ENCODE measurements around the gene MYADML2.
A peak's percentile ranks its signal among the peaks of the same experiment; 100 is the strongest.
"Not testable (repeated sequence)": the region's sequence is repeated elsewhere in the genome, so short reads cannot be mapped to it uniquely, and the experiment has no call there.

The MYADML2 gene

DNA sequence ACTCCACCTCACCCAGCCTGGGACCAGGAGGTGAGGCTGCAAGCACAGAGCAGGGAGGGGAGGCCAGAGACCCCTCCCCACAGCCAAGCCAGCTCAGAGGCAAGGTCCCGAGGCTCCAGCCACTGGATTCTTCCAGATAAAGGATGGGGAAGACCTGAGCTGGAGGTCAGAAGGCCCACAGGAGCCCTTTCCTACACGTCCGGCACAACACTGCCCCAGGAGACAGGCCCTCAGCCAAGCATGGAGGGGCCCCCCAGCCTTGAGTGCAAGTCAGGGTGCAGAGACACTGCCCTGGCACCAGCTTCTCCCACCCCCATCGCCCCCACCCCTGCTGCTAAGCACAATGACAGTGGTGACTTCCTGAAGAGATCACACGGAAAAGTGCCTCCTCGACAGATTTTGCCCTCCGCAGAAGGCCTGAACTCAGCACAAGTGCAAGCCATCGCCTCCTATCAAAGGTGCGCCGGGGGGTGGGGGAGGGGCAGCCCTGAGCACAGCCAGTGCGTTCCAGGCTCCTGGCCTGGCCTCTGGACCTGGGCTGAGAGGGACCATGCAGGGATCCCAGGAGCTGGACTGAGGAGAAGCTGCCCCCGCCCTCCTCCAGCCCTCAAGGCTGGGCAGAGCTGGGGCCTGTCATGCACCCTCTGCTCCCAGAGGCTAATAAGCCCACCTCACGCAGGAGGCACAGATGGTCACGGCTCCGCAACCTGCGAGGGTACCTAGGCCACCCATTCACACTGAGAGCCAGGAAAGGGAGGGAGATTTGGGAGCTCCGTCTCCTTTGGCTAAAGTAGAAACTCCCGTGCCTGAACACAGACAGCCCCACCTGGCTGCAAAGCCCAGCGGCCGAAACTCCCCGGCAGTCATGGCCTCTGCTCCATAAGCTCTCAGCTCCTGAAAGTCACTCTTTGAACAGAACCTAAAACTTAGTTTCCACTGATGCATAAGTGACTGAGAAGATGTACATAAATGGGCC, 22.2 kb downstream of the MYADML2 start:
- DNase-seq (ENCODE audit: low spot score): no peak

DNA sequence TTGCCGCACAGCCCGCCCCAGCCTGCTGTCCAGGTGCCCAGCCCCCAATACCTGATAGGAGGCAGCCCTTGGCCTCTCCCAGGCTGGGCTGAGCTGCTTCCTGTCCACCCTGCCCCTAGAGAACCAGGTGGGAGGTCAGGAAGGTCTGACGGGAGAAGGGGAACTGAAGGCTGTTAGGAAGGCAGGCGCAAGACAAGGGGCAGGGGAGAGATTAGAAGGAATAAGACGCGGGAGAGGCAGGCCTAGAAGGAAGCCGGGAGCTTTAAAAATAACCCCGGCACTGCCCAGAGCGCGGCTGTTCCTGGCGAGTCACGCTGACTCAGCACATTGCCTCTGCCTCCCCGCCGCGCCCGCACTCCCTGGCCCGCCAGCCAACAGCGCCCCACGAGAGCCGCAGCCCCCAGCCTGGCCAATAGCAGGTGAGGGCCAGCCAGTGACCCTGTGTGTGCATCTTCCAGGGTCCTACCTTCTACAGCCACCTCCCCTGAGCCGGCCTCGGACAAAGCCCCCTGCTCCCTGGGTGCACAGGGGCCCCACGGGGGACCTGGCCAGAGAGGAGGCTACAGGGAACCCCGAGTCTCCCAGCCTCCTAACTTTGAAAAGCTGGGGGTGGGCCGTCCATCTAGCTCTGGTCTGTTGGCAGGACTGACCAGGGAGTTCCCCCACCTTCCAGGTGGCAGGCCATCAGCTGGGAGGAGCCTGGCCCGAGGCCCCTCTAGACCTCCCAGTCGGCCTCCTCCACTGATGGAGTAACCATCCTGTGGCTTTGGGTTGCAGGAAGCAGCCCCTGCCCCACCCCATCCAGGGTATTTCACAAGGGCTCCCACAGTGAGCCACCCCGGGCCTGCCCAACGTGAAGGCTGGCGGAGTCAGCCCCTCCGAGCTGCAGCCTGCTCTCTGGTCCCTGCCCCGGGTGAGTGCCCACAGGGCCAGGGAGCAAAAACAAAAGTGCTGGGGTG, 23.5 kb downstream of the MYADML2 start:
- peak; percentile 83 for DNase-seq (ENCODE audit: low spot score)

DNA sequence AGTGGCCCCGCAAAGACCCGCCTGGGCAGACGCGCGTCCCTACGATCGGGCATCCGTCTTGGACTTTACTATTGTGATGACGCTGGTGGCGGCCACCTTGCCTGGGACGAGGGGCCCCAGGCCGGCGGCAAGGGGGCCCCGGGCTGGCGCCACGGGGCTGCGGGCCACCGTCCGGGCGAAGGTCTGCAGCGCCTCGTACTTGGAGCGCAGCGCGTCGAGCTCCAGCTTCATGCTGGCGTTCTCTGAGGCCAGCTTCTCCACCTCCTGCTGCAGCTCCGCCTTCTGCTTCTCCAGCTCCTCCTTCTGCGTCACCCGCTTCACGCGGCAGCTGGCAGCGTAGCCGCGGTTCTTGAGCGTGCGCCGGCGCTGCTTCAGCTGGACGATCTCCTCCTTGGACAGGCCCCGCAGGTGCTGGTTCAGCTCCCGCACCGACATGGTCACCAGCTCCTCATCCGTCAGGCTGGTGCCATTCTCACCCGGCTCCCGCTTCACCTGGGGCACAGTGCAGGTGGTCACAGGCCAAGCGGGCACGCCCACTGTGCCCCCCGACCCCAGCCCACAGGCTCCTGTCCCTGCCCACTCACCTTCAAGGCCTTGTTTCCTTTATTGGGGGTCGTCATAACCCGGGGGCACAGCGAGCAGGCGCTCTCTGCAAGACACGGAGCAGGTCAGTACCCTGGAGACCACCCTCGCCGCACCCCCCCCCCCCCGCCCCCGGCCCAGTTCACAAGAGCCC, 24.3 kb downstream of the MYADML2 start:
- DNase-seq (ENCODE audit: low spot score): no peak

DNA sequence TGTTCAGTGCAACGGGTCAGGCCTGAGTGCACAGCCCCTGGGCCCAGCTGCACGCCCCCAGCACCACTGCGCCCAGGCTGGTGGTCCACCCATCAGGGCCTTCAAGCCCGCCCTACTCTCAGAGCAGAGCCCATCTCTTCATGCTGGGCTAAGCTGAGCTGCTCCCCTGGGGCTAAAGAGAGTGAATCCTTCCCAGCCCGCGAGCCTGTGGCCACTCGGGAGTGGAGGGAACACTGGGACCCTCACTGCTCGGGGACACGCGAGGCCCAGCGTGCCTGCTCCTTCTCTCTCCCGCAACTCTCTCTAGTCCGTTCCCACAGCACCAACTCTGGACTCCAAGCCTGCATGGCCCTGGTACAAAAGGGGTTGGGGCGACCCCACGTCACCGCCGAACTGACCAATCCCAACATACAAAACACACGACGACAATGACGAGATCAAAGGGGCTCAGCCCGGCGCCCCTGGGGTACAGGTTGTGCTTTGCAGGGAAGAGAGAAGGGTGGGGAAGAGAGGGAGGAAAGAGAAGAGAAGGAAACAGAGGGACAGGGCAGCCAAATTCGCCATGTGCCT, 25.0 kb downstream of the MYADML2 start:
- DNase-seq (ENCODE audit: low spot score): no peak

DNA sequence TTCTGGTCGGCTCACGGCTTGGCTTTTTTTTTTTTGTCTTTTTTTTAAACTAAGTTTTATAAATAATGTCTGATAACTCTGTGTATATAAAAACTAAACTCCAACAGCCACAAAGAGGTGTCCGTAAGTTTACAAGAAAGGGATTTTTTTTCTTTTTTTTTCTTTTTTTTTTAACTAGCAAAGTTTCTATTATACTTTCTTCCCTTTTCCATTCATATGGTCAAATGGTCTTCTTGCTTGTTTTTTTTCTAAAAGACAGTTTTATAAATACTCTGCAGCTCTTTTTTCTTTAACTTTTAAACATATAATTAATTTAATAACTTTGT, 25.5 kb downstream of the MYADML2 start:
- no peak for DNase-seq (ENCODE audit: low spot score)

DNA sequence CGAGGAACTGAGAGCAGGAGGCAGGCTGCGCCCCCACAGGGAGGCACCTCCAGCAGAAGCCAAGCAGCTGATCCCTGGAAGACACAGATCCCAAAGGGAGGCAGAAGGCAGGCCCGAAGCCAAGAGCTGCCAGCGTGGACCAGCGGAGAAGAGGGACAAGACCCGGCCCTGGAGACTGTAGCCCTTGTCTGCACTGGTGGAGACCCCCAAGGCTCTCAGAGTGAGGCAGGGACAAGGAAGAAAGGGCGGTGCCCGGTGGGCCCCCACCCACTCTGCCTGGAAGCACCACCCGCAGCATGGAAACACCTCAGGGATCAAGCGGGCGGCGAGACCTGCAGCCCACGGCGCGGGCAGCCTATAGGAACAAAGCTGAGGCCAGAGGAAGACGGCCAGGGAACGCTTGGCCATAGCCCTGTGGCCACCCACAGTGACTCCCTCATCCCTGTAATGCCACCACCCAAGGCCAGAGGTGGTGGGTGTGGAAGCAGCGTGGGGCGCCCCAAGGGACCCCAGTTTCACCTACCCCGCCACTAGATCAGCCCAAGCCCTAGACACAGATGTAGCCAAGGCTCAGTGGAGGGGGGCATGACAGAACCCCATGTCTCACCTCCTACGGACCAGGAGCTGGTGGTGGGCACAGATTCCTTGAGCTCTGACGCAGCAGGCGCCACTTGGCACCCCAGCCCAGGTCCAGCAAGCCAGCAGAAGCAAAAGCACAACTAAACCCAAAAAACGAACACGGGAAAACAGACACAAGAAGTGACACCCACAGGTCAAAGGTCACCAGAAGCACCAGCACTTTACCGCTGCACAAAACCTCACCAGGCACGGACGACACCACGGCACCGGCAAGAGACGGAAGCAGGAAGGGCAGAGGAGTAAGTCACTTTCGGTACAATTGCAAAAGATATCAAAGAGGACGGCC, 26.2 kb downstream of the MYADML2 start:
- no peak for DNase-seq (ENCODE audit: low spot score)

DNA sequence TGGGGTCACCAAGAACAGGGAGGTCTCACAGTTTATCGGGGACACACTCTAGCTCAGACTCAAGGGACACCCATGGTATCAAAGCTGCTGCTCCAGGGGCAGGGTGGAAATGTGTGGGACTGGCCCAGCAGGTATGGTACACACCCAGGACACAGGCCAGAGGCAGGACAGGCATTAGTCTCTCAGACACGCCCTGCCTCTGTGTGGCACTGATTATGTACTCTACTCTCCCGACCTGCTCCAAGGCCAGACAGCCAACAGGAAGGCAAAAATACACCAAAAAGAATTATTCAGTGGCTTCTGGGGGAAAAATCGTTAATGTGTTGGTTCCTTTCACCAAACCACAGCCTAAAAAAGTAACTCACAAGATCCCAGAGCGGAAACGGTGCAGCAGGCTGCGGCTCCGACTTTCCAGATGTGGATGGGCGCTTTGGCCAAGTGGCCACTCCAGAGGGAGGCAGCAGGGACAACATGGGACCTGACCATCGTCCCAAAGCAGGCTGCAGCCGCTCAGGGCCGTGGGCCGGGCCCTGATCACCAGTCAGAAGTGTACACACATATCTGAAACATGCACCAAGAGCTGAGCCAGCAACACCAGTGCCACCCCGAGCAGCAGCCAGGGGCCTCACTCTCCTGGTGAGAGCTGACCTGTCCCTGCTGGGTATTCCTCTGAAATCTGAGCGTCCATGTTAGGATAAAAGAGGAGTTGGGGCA, 28.0 kb downstream of the MYADML2 start:
- DNase-seq (ENCODE audit: low spot score): no peak

DNA sequence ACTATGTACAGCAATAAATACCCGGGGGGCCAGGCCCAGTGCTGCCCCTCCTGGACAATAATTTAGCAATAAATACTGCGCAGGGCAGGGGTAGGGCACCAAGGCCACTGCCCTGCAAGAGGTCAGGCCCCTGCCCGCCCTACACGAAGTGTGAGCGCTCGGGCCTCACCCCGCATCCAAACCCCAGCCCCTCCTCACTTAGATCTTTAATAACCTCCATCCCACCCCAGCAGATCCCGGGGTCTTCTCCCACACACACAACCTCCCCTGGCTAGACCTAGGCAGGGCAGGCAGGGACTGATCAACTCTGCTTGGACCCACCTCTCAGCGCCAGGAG, 28.7 kb downstream of the MYADML2 start:
- DNase-seq (ENCODE audit: low spot score): not testable (repeated sequence)

DNA sequence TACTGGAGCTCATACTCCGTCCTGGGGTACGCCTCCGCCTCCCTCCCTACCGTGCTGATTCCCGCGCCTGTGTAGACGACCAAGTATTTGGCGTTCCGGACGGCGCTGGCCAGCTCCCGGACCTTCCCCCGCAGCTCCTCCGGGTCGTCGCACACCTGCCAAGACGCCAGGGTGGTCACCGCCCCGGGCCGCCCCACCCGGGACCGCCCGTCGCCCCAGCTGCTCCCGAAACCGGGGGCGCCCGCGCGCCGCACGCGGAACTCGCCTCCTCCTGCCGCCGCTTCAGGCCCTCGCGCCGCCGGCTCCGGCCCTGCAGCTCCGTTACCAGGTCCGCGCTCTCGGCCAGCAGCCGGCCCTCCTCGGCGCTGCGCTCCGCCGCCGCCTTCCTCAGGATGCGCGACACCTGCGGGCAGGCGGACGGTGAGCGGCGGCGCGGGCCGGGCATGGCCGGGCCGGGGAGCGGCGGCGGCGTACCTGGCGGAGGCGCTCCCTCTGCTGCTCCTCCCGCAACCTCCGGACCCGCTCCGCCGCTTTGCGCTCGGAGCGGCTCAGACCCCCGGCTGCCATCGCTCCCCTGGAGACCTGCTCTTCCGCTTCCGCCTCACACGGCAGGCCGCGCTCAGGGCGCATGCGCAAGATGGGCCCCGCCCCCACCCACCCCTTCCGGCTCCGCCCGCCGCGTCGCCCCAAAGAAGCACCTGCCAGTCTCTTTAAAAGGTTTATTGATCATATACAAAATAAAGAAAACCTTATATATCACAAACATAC, 29.3 kb downstream of the MYADML2 start, which contains the start of gene SIRT7:
TSS of gene SIRT7 (minus strand) at position 612 of the 768 bp plus-strand sequence. CDS start at position 567, 45 bp downstream.
- peak; percentile 97 for DNase-seq (ENCODE audit: low spot score)

DNA sequence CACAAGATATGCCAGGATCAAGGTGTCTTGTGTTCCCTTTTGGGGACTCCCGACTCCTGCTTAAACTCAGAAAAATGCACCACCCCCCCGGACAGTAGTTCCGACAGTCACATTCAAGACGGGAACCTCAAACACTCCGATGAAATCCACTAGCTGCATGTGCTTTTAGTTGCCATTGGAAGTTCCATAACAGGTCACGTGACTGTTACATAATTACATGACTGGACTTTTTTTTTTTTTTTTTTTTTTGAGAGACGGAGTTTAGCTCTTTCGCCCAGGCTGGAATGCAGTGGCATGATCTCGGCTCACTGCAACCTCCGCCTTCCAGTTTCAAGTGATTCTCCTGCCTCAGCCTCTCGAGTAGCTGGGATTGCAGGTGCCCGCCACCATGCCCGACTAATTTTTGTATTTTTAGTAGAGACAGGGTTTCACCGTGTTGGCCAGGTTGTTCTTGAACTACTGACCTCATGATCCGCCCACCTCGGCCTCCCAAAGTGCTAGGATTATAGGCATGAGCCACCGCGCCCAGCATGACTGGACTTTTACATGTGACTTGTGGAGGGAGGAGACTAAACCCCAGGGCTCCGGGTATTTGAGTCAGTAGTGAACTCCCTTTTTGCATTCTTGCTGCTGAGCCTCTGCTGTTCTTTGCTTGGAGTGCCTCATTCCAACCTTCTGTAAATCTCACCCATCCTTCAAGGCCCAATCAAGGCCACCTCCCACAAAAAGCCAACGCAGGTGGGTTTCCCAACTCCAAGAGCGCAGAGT, 30.6 kb downstream of the MYADML2 start:
- DNase-seq (ENCODE audit: low spot score): peak; percentile 53

DNA sequence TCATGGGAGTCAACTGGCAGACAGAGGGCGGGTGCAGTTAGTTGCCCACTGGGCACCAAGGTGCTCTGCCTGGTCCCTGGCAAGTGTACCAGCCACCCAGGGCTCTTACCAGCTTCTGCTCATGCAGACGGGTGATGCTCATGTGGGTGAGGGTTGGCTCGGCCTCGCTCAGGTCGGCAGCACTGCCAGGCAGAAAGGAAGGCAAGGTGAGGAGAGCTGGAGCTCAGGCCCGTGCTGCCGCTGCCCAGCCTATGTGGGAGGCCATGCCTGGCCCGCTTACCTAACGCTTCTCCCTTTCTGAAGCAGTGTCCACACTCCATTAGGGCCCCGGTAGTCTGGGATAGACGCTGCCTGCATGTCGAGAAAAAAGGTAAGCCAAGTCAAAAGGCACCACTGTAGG, 31.7 kb downstream of the MYADML2 start:
- no peak for DNase-seq (ENCODE audit: low spot score)

DNA sequence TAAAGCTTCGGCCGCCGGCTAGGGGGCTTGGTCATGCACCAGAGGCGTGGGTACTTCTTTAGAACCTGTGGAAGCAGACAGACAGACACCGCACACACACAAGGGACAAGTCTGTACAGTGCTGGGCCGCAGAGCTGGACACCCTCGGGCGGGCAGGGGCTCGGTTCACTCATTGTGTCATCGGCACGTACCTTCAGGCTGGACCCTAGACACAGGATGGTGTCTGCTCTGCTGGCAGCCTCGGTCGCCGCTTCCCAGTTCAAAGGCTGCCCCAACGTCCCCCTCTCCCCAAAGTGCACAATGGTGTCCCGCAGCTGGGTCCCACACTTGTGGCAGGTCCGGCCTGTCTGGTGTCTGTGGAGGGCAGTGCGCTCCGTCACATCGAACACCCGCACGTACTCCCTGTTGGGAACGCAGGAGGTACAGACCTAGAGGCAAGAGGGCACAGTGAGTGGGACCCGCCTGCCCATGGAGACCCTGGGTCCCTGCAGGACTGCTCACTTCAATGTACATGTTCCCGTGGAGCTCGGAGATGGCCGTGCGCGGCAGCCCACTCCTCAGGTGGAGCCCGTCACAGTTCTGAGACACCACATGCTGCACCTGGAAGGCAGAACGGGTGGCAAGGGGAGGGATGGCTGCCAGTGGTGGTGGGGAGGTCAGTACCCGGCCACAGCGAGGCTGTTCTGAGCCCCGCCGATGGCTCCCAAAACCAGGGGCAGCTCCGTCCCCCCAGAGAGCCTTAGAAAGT, 32.8 kb downstream of the MYADML2 start:
- DNase-seq (ENCODE audit: low spot score): no peak

DNA sequence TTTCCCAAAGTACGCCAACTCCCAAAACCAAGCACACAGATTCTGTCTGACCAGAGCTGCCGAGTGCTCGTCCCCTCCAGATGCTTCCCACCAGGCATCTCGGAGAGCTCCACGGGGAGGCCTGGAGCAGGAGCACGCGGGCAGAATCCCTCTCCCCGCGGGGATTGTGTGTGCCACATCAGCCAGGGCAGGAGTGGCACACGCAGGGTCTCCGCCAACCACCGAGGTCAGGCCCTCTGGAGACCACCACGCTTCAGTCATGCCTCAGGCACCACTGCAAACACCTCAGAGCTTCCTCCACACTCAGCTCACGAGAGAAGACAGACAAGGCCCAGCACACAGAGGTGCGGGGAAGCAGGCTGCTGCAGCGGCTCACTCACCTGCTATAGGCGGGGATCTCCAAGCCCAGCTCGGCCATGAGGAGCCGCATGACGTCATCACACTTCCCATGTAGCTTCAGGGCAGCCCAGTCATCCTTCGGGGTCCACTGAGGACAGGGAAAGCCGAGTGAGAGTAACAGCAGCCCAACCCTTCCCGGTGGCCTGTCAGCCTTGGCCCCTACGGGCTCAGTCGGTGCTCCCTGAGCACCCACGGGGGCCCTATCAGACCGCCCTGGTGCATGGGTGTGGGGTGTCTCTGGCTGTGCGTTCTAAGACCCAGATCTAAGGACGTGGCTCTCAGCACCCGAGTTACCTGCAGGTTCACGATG, 33.5 kb downstream of the MYADML2 start:
- no peak for DNase-seq (ENCODE audit: low spot score)

DNA sequence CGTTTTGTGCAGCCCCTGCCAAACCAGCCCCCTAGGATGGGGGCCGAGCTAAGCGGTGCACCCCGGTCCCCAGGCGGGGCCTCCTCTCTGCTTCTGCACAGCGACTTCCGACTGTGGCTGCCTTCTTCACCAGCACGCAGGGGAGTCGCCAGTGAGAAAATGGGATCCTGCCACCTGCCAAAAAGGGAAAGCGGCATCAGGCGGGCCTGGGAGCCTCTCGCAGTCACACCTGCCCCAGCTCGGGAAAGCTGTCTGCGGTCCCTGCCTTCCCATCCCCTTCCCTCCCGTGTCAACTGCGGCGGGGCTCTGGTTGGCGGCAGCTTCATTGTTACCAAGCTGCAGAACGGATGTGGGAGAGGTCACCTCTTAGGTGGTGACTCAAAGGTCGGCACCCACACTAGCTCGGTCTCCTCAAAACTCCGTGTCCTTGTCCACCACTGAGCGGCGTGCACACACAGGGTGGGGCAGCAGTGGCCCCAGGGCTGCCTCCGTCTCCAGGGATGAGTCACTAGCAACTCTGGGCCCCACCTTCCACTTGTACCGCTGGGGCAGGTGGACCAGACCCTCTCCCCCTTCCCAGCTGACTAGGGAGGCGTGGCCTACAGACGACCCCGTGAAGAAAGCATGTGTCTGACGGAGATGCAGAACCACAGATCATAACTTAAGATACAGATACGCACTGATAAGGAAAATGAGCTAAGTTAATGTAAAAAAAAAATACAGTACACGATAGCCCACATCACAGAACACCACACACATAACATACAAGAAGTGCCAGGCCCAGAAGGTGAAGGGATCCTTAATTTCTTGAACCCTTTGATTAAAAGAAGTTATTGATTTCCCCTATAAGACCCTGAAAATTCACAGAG, 34.4 kb downstream of the MYADML2 start:
- DNase-seq (ENCODE audit: low spot score): no peak

DNA sequence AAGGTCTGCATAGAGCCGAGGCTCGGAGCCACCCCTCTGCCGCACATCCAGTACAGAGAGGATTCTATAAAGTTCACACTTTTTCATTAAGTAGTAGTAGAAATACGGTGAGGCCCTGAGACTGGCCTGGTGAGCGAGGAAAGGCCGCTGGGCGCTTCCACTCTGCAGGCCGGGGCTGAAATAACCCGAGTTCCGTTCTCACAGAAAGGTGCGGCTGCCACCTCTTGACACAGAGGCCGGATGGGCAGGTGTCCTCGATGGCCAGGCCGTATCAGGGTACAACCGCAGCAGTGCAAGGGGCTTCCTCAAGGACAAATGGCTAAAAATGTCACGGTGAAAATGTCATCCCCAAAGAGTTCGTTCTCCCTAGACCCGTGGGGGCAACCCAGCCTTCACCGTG, 35.1 kb downstream of the MYADML2 start:
- DNase-seq (ENCODE audit: low spot score): no peak
